Measurements from ENCODE around the gene PIP5KL1. TPM values are rescaled to one million over a fixed set of nuclear protein-coding genes. Genes with fewer than 3 reads are reported as not detected.

The PIP5KL1 gene
- total RNA-seq, 1 donor from 2014 or later, result 3.4 TPM

GRCh38 chr9:127915801-127916719 is 14.5 kb downstream of the PIP5KL1 start:
- no peak overlapping the region for H3K27ac Mint-ChIP-seq (ENCODE audit: unreplicated experiment)
- no peak for DNase-seq (ENCODE audit: low read depth, low spot score)
- H3K9me3 Mint-ChIP-seq, result no peaks in the 10 kb centered on the region
- peak overlapping the region; percentile 80 for H3K4me3 Mint-ChIP-seq
- H3K4me1 Mint-ChIP-seq, result peaks cover 8% of the 10 kb centered on the region
- no peak for TF ChIP-seq CTCF (conservative IDR thresholded peaks at IDR 0.05)
- H3K27me3 Mint-ChIP-seq (ENCODE audit: low read depth), result peaks cover 3% of the 10 kb centered on the region
- H3K36me3 Mint-ChIP-seq (ENCODE audit: low read depth), result peaks cover 2% of the 10 kb centered on the region

GRCh38 chr9:127915325-127915752 is 15.2 kb downstream of the PIP5KL1 start:
- H3K4me3 Mint-ChIP-seq, result peak overlapping the region; percentile 34
- H3K27ac Mint-ChIP-seq (ENCODE audit: unreplicated experiment), result no peak overlapping the region
- peaks cover 8% of the 10 kb centered on the region for H3K4me1 Mint-ChIP-seq
- H3K36me3 Mint-ChIP-seq (ENCODE audit: low read depth), result peaks cover 5% of the 10 kb centered on the region
- DNase-seq (ENCODE audit: low read depth, low spot score), result no peak
- no peak for TF ChIP-seq CTCF (conservative IDR thresholded peaks at IDR 0.05)
- H3K9me3 Mint-ChIP-seq, result no peaks in the 10 kb centered on the region
- peaks cover 3% of the 10 kb centered on the region for H3K27me3 Mint-ChIP-seq (ENCODE audit: low read depth)

GRCh38 chr9:127913682-127914081 is 16.9 kb downstream of the PIP5KL1 start:
- no peak for TF ChIP-seq CTCF (conservative IDR thresholded peaks at IDR 0.05)
- DNase-seq (ENCODE audit: low read depth, low spot score), result no peak
- Mint-ChIP-seq H3K36me3 (ENCODE audit: low read depth) (peaks cover 5% of the 10 kb centered on the region), H3K4me1 (peaks cover 6% of the 10 kb centered on the region), H3K9me3 (no peaks in the 10 kb centered on the region), H3K27ac (ENCODE audit: unreplicated experiment) (no peak overlapping the region), H3K4me3 (no peak overlapping the region), H3K27me3 (ENCODE audit: low read depth) (no peaks in the 10 kb centered on the region)

- Mint-ChIP-seq H3K27ac (ENCODE audit: unreplicated experiment) (no peak overlapping the region), H3K36me3 (ENCODE audit: low read depth) (peaks cover 5% of the 10 kb centered on the region), H3K27me3 (ENCODE audit: low read depth) (no peaks in the 10 kb centered on the region), H3K4me3 (peak overlapping the region; percentile 29), H3K9me3 (no peaks in the 10 kb centered on the region), H3K4me1 (no peaks in the 10 kb centered on the region)
- DNase-seq (ENCODE audit: low read depth, low spot score), result no peak
- no peak for TF ChIP-seq CTCF (conservative IDR thresholded peaks at IDR 0.05)
These were observed 17.7 kb downstream of the PIP5KL1 start for GRCh38 chr9:127912882-127913281.

- Mint-ChIP-seq H3K27ac (ENCODE audit: unreplicated experiment) (no peak overlapping the region), H3K4me1 (no peaks in the 10 kb centered on the region), H3K36me3 (ENCODE audit: low read depth) (peaks cover 5% of the 10 kb centered on the region), H3K27me3 (ENCODE audit: low read depth) (no peaks in the 10 kb centered on the region), H3K4me3 (no peak overlapping the region), H3K9me3 (no peaks in the 10 kb centered on the region)
- DNase-seq (ENCODE audit: low read depth, low spot score), result no peak
- TF ChIP-seq CTCF (conservative IDR thresholded peaks at IDR 0.05), result no peak
These were observed 18.3 kb downstream of the PIP5KL1 start for GRCh38 chr9:127912296-127912695.
